Kidney (tissue), 22 donors: ENCODE results near the gene ANO6. TPM values are rescaled to one million over a fixed set of nuclear protein-coding genes. Genes with fewer than 3 reads are reported as not detected.
"Not testable (repeated sequence)": the region's sequence is repeated elsewhere in the genome, so short reads cannot be mapped to it uniquely, and the experiment has no call there.

ENCODE experiments used
- DNase-seq, 5 donors: peaks; one replicate each; pipeline ENCODE4 v3.0.0-alpha.2; 2013 to 2020
- FAIRE-seq: peaks from 2 replicates; lab custom pipeline; 2012; peaks lifted over from hg19 to GRCh38; lab: Jason Lieb, UNC
- H3K27ac ChIP-seq, 2 donors: one replicate each; pipeline ENCODE4 v1.7.0; 2013; ENCODE audit warnings: low read depth in 2 of 2, low read length in 2 of 2, inconsistent platforms in 1 of 2
- H3K27me3 ChIP-seq: one replicate; pipeline ENCODE4 v1.7.1; 2013; ENCODE audit warnings: low read length, inconsistent platforms; ENCODE audit not compliant: control insufficient read depth, insufficient read depth
- H3K36me3 ChIP-seq, 3 donors: one replicate each; pipeline versions ENCODE4 v1.7.0 to v1.7.1; 2013; ENCODE audit warnings: low read length in 3 of 3, control low read depth in 1 of 3, inconsistent platforms in 1 of 3; ENCODE audit not compliant: insufficient read depth in 3 of 3, control insufficient read depth in 2 of 3
- H3K4me1 ChIP-seq, 3 donors: one replicate each; pipeline versions ENCODE4 v1.7.0 to v1.7.1; 2013; ENCODE audit warnings: low read length in 3 of 3, inconsistent platforms in 1 of 3, low read depth in 1 of 3; ENCODE audit not compliant: control insufficient read depth in 2 of 3, insufficient read depth in 2 of 3
- H3K4me3 ChIP-seq, 3 donors: one replicate each; pipeline versions ENCODE4 v1.7.0 to v1.8.1; 2013; ENCODE audit warnings: low read length in 3 of 3, control low read depth in 1 of 3, inconsistent platforms in 1 of 3
- H3K9ac ChIP-seq, 3 donors: one replicate each; pipeline versions ENCODE4 v1.7.0 to v1.7.1; 2013; ENCODE audit warnings: low read length in 3 of 3, control low read depth in 1 of 3, inconsistent platforms in 1 of 3
- H3K9me3 ChIP-seq, 3 donors: one replicate each; pipeline versions ENCODE4 v1.7.0 to v1.7.1; 2013; ENCODE audit warnings: low read length in 3 of 3, control low read depth in 1 of 3, inconsistent platforms in 1 of 3; ENCODE audit not compliant: control insufficient read depth in 2 of 3, insufficient read depth in 1 of 3
- CTCF ChIP-seq: IDR thresholded peaks from 3 replicates; pipeline ENCODE4 v1.5.1; 2012; ENCODE audit warnings: mild to moderate bottlenecking, moderate library complexity, borderline replicate concordance; ENCODE audit not compliant: insufficient read depth; ENCODE audit errors: extremely low read depth
- intact Hi-C: fragments of 100-400 bp; cut with DNase I; formaldehyde crosslinking; loops from one replicate; pipeline ENCODE4 v1.11.1; 2022
- long read RNA-seq, 10 donors: library from polyadenylated mRNA in 1 of 10; unstranded in 1 of 10; transcript quantifications; one replicate each; pipeline ENCODE4 v2.0.0 and lab custom pipeline, GENCODE V29; 2021 to 2026
- polyA plus RNA-seq: library from polyadenylated mRNA; stranded (reverse); fragments of 350-450 nt; fragmentation: Illumina TruSeq; extraction: RNeasy Lipid Tissue Mini Kit (QIAGEN cat#74804); gene quantifications from one replicate; pipeline ENCODE4 v1.2.3, GENCODE V29; 2014; ENCODE audit warnings: low read depth, low replicate concordance; ENCODE audit not compliant: insufficient read depth
- total RNA-seq: library from RNA; stranded (reverse); fragmentation: NEBNext Ultra II Directional; extraction: Animal tissue kit (Norgen Biotek cat#: 25700); gene quantifications from one replicate; pipeline ENCODE4 v1.2.1, GENCODE V29; 2021
- donor health status: control.
- donor health status: control.
- donor health status: control.
- donor health status: control.
- donor health status: control.
- donor health status: DM: yes; HTN: yes; CAD: no.
- donor health status: Normal renal cell carcinoma (clear cell type).

The ANO6 gene
- total RNA-seq (46.3 TPM), polyA plus RNA-seq (17.2 TPM)
- long read RNA-seq, donor 1, full-length matches to known transcripts: 6 of 6 reads
- long read RNA-seq, donor 1, partial matches to known transcripts: 0 of 6 reads
- long read RNA-seq, donor 1, other reads (novel, unspliced or antisense): 0 of 6 reads
- long read RNA-seq, donor 2, full-length matches to known transcripts: 5 of 5 reads
- long read RNA-seq, donor 2, partial matches to known transcripts: 0 of 5 reads
- long read RNA-seq, donor 2, other reads (novel, unspliced or antisense): 0 of 5 reads
- long read RNA-seq, donor 3, full-length matches to known transcripts: 7 of 7 reads
- long read RNA-seq, donor 3, partial matches to known transcripts: 0 of 7 reads
- long read RNA-seq, donor 3, other reads (novel, unspliced or antisense): 0 of 7 reads
- long read RNA-seq, donor 4, full-length matches to known transcripts: 6 of 6 reads
- long read RNA-seq, donor 4, partial matches to known transcripts: 0 of 6 reads
- long read RNA-seq, donor 4, other reads (novel, unspliced or antisense): 0 of 6 reads
- long read RNA-seq, donor 5, full-length matches to known transcripts: 1 of 1 reads
- long read RNA-seq, donor 5, partial matches to known transcripts: 0 of 1 reads
- long read RNA-seq, donor 5, other reads (novel, unspliced or antisense): 0 of 1 reads
- long read RNA-seq, donor 6, full-length matches to known transcripts: 2 of 2 reads
- long read RNA-seq, donor 6, partial matches to known transcripts: 0 of 2 reads
- long read RNA-seq, donor 6, other reads (novel, unspliced or antisense): 0 of 2 reads
- long read RNA-seq, donor 7, full-length matches to known transcripts: 2 of 11 reads
- long read RNA-seq, donor 7, partial matches to known transcripts: 3 of 11 reads
- long read RNA-seq, donor 7, other reads (novel, unspliced or antisense): 6 of 11 reads
- long read RNA-seq, donor 8, full-length matches to known transcripts: 4 of 4 reads
- long read RNA-seq, donor 8, partial matches to known transcripts: 0 of 4 reads
- long read RNA-seq, donor 8, other reads (novel, unspliced or antisense): 0 of 4 reads
- long read RNA-seq, donor 9, full-length matches to known transcripts: 3 of 15 reads
- long read RNA-seq, donor 9, partial matches to known transcripts: 12 of 15 reads
- long read RNA-seq, donor 9, other reads (novel, unspliced or antisense): 0 of 15 reads
- long read RNA-seq, donor 10, full-length matches to known transcripts: 2 of 2 reads
- long read RNA-seq, donor 10, partial matches to known transcripts: 0 of 2 reads
- long read RNA-seq, donor 10, other reads (novel, unspliced or antisense): 0 of 2 reads

- FAIRE-seq (no peak), DNase-seq (peak; percentile 94 to 96 (median 95))
- Histone ChIP-seq H3K4me1 (peaks cover 0 to 14% (median 3%) of the 10 kb centered on the region in 3 donors), H3K36me3 (no peaks in the 10 kb centered on the region), H3K27ac (peak within 1 kb of the TSS; percentile 92 to 96), H3K9me3 (no peaks in the 10 kb centered on the region), H3K9ac (peak within 1 kb of the TSS; percentile 42 to 96 (median 92)), H3K4me3 (peak within 1 kb of the TSS; percentile 82 to 99 (median 96)), H3K27me3 (no peaks in the 10 kb centered on the region)
- TF ChIP-seq CTCF: peak; percentile 23
- intact Hi-C loops: no loop called here
These were observed at the start of gene ANO6 for GRCh38 chr12:45215419-45216229. ANO6 (plus strand) TSS chr12:45216095; CDS start chr12:45216322, 227 bp downstream.

- no peak for TF ChIP-seq CTCF
- Histone ChIP-seq H3K27me3 (no peaks in the 10 kb centered on the region), H3K36me3 (no peaks in the 10 kb centered on the region), H3K9me3 (no peaks in the 10 kb centered on the region), H3K9ac (no peak overlapping the region), H3K4me1 (no peaks in the 10 kb centered on the region), H3K27ac (no peak overlapping the region), H3K4me3 (no peak overlapping the region)
- FAIRE-seq: no peak
- no peak for DNase-seq
- intact Hi-C loops: no loop called here
These were observed 46.9 kb upstream of the ANO6 start for GRCh38 chr12:45168976-45169375.

- Histone ChIP-seq H3K9ac (no peak overlapping the region), H3K36me3 (no peaks in the 10 kb centered on the region), H3K27me3 (no peaks in the 10 kb centered on the region), H3K4me1 (no peaks in the 10 kb centered on the region), H3K9me3 (no peaks in the 10 kb centered on the region), H3K4me3 (no peak overlapping the region), H3K27ac (no peak overlapping the region)
- peak; percentile 65 to 78 (median 76) for DNase-seq
- FAIRE-seq: no peak
- peak; percentile 86 for TF ChIP-seq CTCF
- intact Hi-C loops: no loop called here
These were observed 45.3 kb upstream of the ANO6 start for GRCh38 chr12:45170456-45171042.

GRCh38 chr12:45173293-45173692 is 42.6 kb upstream of the ANO6 start:
- FAIRE-seq: not testable (repeated sequence)

More at GRCh38 chr12:45173293-45173692, 42.6 kb upstream of the ANO6 start:
- H3K9ac ChIP-seq, H3K36me3 ChIP-seq, DNase-seq, H3K27ac ChIP-seq, intact Hi-C loops, H3K4me1 ChIP-seq, H3K27me3 ChIP-seq, H3K4me3 ChIP-seq: not testable (repeated sequence)
- H3K9me3 ChIP-seq: peaks cover 0 to 11% (median 0%) of the 10 kb centered on the region in 3 donors
